DLD1 (cell line): Measurements from ENCODE around the gene FAM229B.
"Not testable (repeated sequence)": the region's sequence is repeated elsewhere in the genome, so short reads cannot be mapped to it uniquely, and the experiment has no call there.

ENCODE experiments used
- in situ Hi-C: cut with HindIII; loops from 2 replicates; pipeline ENCODE4 v1.10.0; 2017; ENCODE audit warnings: low sequenced_read_pairs

Gene FAM229B

GRCh38 chr6:112087136-112087911 is at the start of gene FAM229B, which contains the start of gene TUBE1:
TSS of gene FAM229B (plus strand) at chr6:112087591. CDS start at chr6:112099284, 11,693 bp downstream.
TSS of gene TUBE1 (minus strand) at chr6:112087482. CDS start at chr6:112087434, 48 bp downstream.
- in situ Hi-C loops, result no loop called here

GRCh38 chr6:112037783-112038216 is 49.6 kb upstream of the FAM229B start:
- in situ Hi-C loops, result no loop called here

- in situ Hi-C loops, result no loop called here
These were observed 49.1 kb upstream of the FAM229B start for GRCh38 chr6:112038268-112038667.

- in situ Hi-C loops, result no loop called here
These were observed 48.5 kb upstream of the FAM229B start for GRCh38 chr6:112038756-112039430.

- in situ Hi-C loops, result no loop called here
These were observed 48.0 kb upstream of the FAM229B start for GRCh38 chr6:112039431-112039770.

- in situ Hi-C loops, result no loop called here
These were observed 46.4 kb upstream of the FAM229B start for GRCh38 chr6:112040956-112041355.

- in situ Hi-C loops, result no loop called here
These were observed 45.9 kb upstream of the FAM229B start for GRCh38 chr6:112041535-112041934.

GRCh38 chr6:112043032-112044007 is 44.1 kb upstream of the FAM229B start:
- in situ Hi-C loops, result no loop called here

- in situ Hi-C loops, result no loop called here
These were observed 43.2 kb upstream of the FAM229B start for GRCh38 chr6:112044196-112044595.

- in situ Hi-C loops, result no loop called here
These were observed 42.5 kb upstream of the FAM229B start for GRCh38 chr6:112044856-112045255.

GRCh38 chr6:112047523-112047922 is 39.9 kb upstream of the FAM229B start:
- in situ Hi-C loops, result not testable (repeated sequence)

- in situ Hi-C loops, result no loop called here
These were observed 38.2 kb upstream of the FAM229B start for GRCh38 chr6:112049026-112049799.

GRCh38 chr6:112049996-112050395 is 37.4 kb upstream of the FAM229B start:
- in situ Hi-C loops, result no loop called here

- in situ Hi-C loops, result no loop called here
These were observed 37.0 kb upstream of the FAM229B start for GRCh38 chr6:112050429-112050828.

GRCh38 chr6:112051251-112051740 is 36.1 kb upstream of the FAM229B start:
- in situ Hi-C loops, result not testable (repeated sequence)

- in situ Hi-C loops, result no loop called here
These were observed 33.4 kb upstream of the FAM229B start, which contains the start of gene CCN6 for GRCh38 chr6:112054001-112054400. TSS of gene CCN6 (plus strand) at chr6:112054104. CDS start at chr6:112054358, 254 bp downstream.

GRCh38 chr6:112054555-112055190 is 32.7 kb upstream of the FAM229B start:
- in situ Hi-C loops, result no loop called here

- in situ Hi-C loops, result no loop called here
These were observed 29.0 kb upstream of the FAM229B start for GRCh38 chr6:112058243-112059032.

GRCh38 chr6:112061605-112062004 is 25.8 kb upstream of the FAM229B start:
- in situ Hi-C loops, result no loop called here
